Endothelial cell of umbilical vein (primary cell): ENCODE results near the gene PLA2G4E. TPM values are rescaled to one million over a fixed set of nuclear protein-coding genes. Genes with fewer than 3 reads are reported as not detected.

Source experiments
- BruUV-seq: library from RNA; stranded (reverse); fragments of 400-500 nt; replicated peaks from 2 replicates; lab custom pipeline; 2021; lab: Mats Ljungman, UMichigan
- CTCF ChIA-PET: fragments of 300-600, 350-600 bp; sonication (Branson Sonifier 250); formaldehyde crosslinking; loops from one replicate; lab custom pipeline; 2021; ENCODE audit warnings: antibody characterized with exemption, inconsistent platforms; lab: Charles Lee
- POLR2A ChIA-PET: fragments of 300-600, 350-600 bp; sonication (Branson Sonifier 250); formaldehyde crosslinking; loops from one replicate; lab custom pipeline; 2021; ENCODE audit warnings: antibody characterized with exemption, inconsistent platforms; lab: Charles Lee
- DNase-seq: peaks from one replicate; pipeline ENCODE4 v3.0.0-alpha.2; 2011; ENCODE audit warnings: low read depth, low spot score
- FAIRE-seq: peaks from 2 replicates; lab custom pipeline; 2011; peaks lifted over from hg19 to GRCh38; lab: Jason Lieb, UNC
- H2AFZ ChIP-seq: 2 replicates; pipeline ENCODE4 v1.6.0; 2012; ENCODE audit warnings: low read depth, low read length, control low read depth, inconsistent platforms
- H3K27ac ChIP-seq: 2 replicates; pipeline ENCODE4 v1.5.1; 2011; ENCODE audit warnings: low read depth, mild to moderate bottlenecking, control low read depth, low read length, moderate library complexity; ENCODE audit not compliant: insufficient read depth
- H3K27me3 ChIP-seq, 2 experiments: 2 replicates each; pipeline versions ENCODE4 v1.6.0 to v1.6.1; 2011; ENCODE audit warnings: low read length in 2 of 2, mixed read lengths in 1 of 2; ENCODE audit not compliant: control insufficient read depth in 2 of 2, insufficient read depth in 2 of 2
- H3K36me3 ChIP-seq, 2 experiments: 2 replicates in 1 of 2; 3 replicates in 1 of 2; pipeline ENCODE4 v1.5.1; 2011; ENCODE audit warnings: low read length in 2 of 2, mild to moderate bottlenecking in 1 of 2, moderate library complexity in 1 of 2; ENCODE audit not compliant: control insufficient read depth in 2 of 2, insufficient read depth in 2 of 2; ENCODE audit errors: extremely low read depth in 1 of 2
- H3K4me1 ChIP-seq: 3 replicates; pipeline ENCODE4 v1.5.1; 2011; ENCODE audit warnings: mild to moderate bottlenecking, low read length; ENCODE audit not compliant: control insufficient read depth, insufficient read depth; ENCODE audit errors: extremely low read depth
- H3K4me2 ChIP-seq: 2 replicates; pipeline ENCODE4 v1.6.1; 2011; ENCODE audit warnings: low read length, control low read depth, mixed read lengths; ENCODE audit not compliant: insufficient read depth
- H3K4me3 ChIP-seq, 3 experiments: fragments of 200-600 bp in 1 of 3; sonication (generic), shearing (Covaris generic) in 1 of 3; replicated peaks in 1 of 3; 2 replicates each; pipeline ENCODE4 v1.5.1; 2011 to 2016; ENCODE audit warnings: control low read depth in 3 of 3, low read length in 3 of 3, mild to moderate bottlenecking in 2 of 3, inconsistent platforms in 1 of 3, low read depth in 1 of 3, moderate library complexity in 1 of 3; ENCODE audit not compliant: insufficient read depth in 1 of 3
- H3K79me2 ChIP-seq: 2 replicates; pipeline ENCODE4 v1.6.0; 2012; ENCODE audit warnings: low read length, inconsistent platforms; ENCODE audit not compliant: control insufficient read depth, insufficient read depth
- H3K9ac ChIP-seq: replicated peaks from 2 replicates; pipeline ENCODE3; 2011; ENCODE audit warnings: low read length, control low read depth; ENCODE audit not compliant: insufficient read depth; ENCODE audit errors: extremely low read depth
- H3K9me1 ChIP-seq: replicated peaks from 3 replicates; pipeline ENCODE4 v1.6.0; 2011; ENCODE audit warnings: mild to moderate bottlenecking, low read length; ENCODE audit not compliant: control insufficient read depth, insufficient read depth; ENCODE audit errors: extremely low read depth
- H3K9me3 ChIP-seq: replicated peaks from 2 replicates; pipeline ENCODE4 v1.5.1; 2012; ENCODE audit warnings: low read length, inconsistent platforms; ENCODE audit not compliant: control insufficient read depth, insufficient read depth
- H4K20me1 ChIP-seq: replicated peaks from 2 replicates; pipeline ENCODE3; 2011; ENCODE audit warnings: mild to moderate bottlenecking, low read length; ENCODE audit not compliant: control insufficient read depth, insufficient read depth; ENCODE audit errors: extremely low read depth
- CTCF ChIP-seq, 2 donors: IDR thresholded peaks; 1 replicate in 1 of 2; 2 replicates in 1 of 2; pipeline ENCODE4 v1.5.1; 2011; ENCODE audit warnings: low read length in 2 of 2, mild to moderate bottlenecking in 2 of 2, moderate library complexity in 2 of 2, control low read depth in 1 of 2, inconsistent platforms in 1 of 2, low read depth in 1 of 2; ENCODE audit not compliant: insufficient read depth in 1 of 2; ENCODE audit errors: extremely low read depth in 1 of 2
- EZH2 ChIP-seq: IDR thresholded peaks from 2 replicates; pipeline ENCODE4 v1.6.1; 2012; ENCODE audit warnings: borderline replicate concordance, low read depth, mild to moderate bottlenecking, moderate library complexity, low read length, inconsistent platforms; ENCODE audit not compliant: severe bottlenecking
- FOS ChIP-seq: IDR thresholded peaks from 2 replicates; pipeline ENCODE4 v1.6.1; 2011; ENCODE audit warnings: mild to moderate bottlenecking, low read length, moderate library complexity, borderline replicate concordance; ENCODE audit not compliant: insufficient read depth
- GATA2 ChIP-seq: IDR thresholded peaks from 2 replicates; pipeline ENCODE4 v1.7.0; 2011; ENCODE audit warnings: low read depth, mild to moderate bottlenecking, moderate library complexity, mixed read lengths, low read length; ENCODE audit not compliant: insufficient read length, insufficient read depth
- JUN ChIP-seq: IDR thresholded peaks from 2 replicates; pipeline ENCODE4 v1.6.1; 2011; ENCODE audit warnings: borderline replicate concordance, low read depth; ENCODE audit not compliant: insufficient read length, insufficient read depth
- MAX ChIP-seq: IDR thresholded peaks from 2 replicates; pipeline ENCODE4 v1.6.1; 2011; ENCODE audit not compliant: insufficient read depth, insufficient read length
- MYC ChIP-seq: IDR thresholded peaks from one replicate; pipeline ENCODE4 v1.6.1; 2011; ENCODE audit warnings: mild to moderate bottlenecking, low read depth, low read length
- POLR2A ChIP-seq: IDR thresholded peaks from 2 replicates; pipeline ENCODE4 v1.6.1; 2012; ENCODE audit warnings: low read depth, mild to moderate bottlenecking, control low read depth, low read length
- POLR2AphosphoS5 ChIP-seq: IDR thresholded peaks from 2 replicates; pipeline ENCODE4 v1.6.1; 2012; ENCODE audit warnings: low read depth, mild to moderate bottlenecking, control low read depth, low read length, moderate library complexity; ENCODE audit not compliant: insufficient read depth
- dilution Hi-C: fragments of 300-500 bp; cut with MboI; formaldehyde crosslinking; loops from one replicate; pipeline ENCODE4 v1.15.0; 2019; ENCODE audit warnings: low sequenced_read_pairs; ENCODE audit not compliant: extremely low pct_ligation_motif_present
- intact Hi-C: fragments of 100-400 bp; cut with micrococcal nuclease; formaldehyde crosslinking; loops from one replicate; pipeline ENCODE4 v1.10.0; 2022
- polyA plus RNA-seq, 4 experiments: library from polyadenylated mRNA; depleted of rRNA in 3 of 4; stranded (reverse) in 3 of 4; unstranded in 1 of 4; fragments of >200 nt; gene quantifications; 2 replicates each; pipeline versions ENCODE4 v1.2.1 to v1.2.3, GENCODE V29; 2011 to 2012; ENCODE audit warnings: missing spikeins in 1 of 4
- total RNA-seq: library from RNA; stranded (reverse); gene quantifications from 2 replicates; pipeline ENCODE4 v1.2.3, GENCODE V29; 2021

PLA2G4E gene
- total and polyA plus RNA-seq, 2 donors (not counting 3 experiments of a cell fraction or from before 2014, with no cell fraction given): not detected

GRCh38 chr15:42033214-42033873 lies 12.5 kb upstream of the PLA2G4E start:
- Histone ChIP-seq H3K27ac (no peak overlapping the region), H3K4me2 (no peak overlapping the region), H3K9me3 (no peaks in the 10 kb centered on the region), H4K20me1 (no peaks in the 10 kb centered on the region), H3K79me2 (no peaks in the 10 kb centered on the region), H2AFZ (no peak overlapping the region), H3K4me1 (peaks cover 2% of the 10 kb centered on the region), H3K4me3 (no peak overlapping the region), H3K27me3 (peaks cover 6 to 22% of the 10 kb centered on the region in 2 experiments), H3K9ac (no peak overlapping the region), H3K36me3 (no peaks in the 10 kb centered on the region), H3K9me1 (no peaks in the 10 kb centered on the region)
- ChIA-PET CTCF (interaction anchor here (1.3 kb wide), 1 partner anchor 44 kb away, joined by 3 read pairs; no protein-coding TSS in a partner anchor), POLR2A (no interaction called here)
- BruUV-seq: no TSS peak
- no peak for DNase-seq
- dilution Hi-C loops (no loop called here), intact Hi-C loops (no loop called here)
- no peak for FAIRE-seq
- TF ChIP-seq FOS (no peak), EZH2 (no peak), MYC (no peak), JUN (no peak), MAX (no peak)

- H2AFZ ChIP-seq: no peak overlapping the region
- CTCF ChIA-PET: no interaction called here
- DNase-seq (no peak), FAIRE-seq (no peak)
- no peak overlapping the region for H3K9ac ChIP-seq
- H3K4me2 ChIP-seq: no peak overlapping the region
- no peaks in the 10 kb centered on the region for H3K36me3 ChIP-seq
- TF ChIP-seq FOS (no peak), MAX (no peak), POLR2A (no peak), POLR2AphosphoS5 (no peak), MYC (no peak), CTCF (IDR thresholded peaks at IDR 0.05; ENCODE audit: extremely low read depth in 1 of 2, insufficient read depth in 1 of 2, low read depth in 1 of 2, low read length in 2 of 2) (no peak), GATA2 (no peak), JUN (no peak), EZH2 (no peak)
- no peak overlapping the region for H3K27ac ChIP-seq
- H3K4me3 ChIP-seq: no peak overlapping the region
- H4K20me1 ChIP-seq: no peaks in the 10 kb centered on the region
- intact Hi-C loops: no loop called here
- peaks cover 7 to 23% of the 10 kb centered on the region in 2 experiments for H3K27me3 ChIP-seq
- POLR2A ChIA-PET: no interaction called here
- H3K9me3 ChIP-seq: no peaks in the 10 kb centered on the region
- no peaks in the 10 kb centered on the region for H3K79me2 ChIP-seq
- no TSS peak for BruUV-seq
- peaks cover 2% of the 10 kb centered on the region for H3K4me1 ChIP-seq
- no peaks in the 10 kb centered on the region for H3K9me1 ChIP-seq
- dilution Hi-C loops: no loop called here
These were observed 11.8 kb upstream of the PLA2G4E start for GRCh38 chr15:42032376-42033213.
